ENCODE data around the gene KCNJ16. TPM values are rescaled to one million over a fixed set of nuclear protein-coding genes. Genes with fewer than 3 reads are reported as not detected.

Gene KCNJ16
- total RNA-seq, 1 donor from 2014 or later: 6.9 TPM

GRCh38 chr17:70067134-70067533 lies 7.9 kb upstream of the KCNJ16 start:
- DNase-seq (ENCODE audit: low spot score in 2 of 2) (no peak), FAIRE-seq (no peak)

GRCh38 chr17:70070305-70071027 lies 4.6 kb upstream of the KCNJ16 start:
- FAIRE-seq (no peak), DNase-seq (ENCODE audit: low spot score in 2 of 2) (no peak)

- FAIRE-seq (no peak), DNase-seq (ENCODE audit: low spot score in 2 of 2) (no peak)
Observed at GRCh38 chr17:70071127-70071526, 3.9 kb upstream of the KCNJ16 start.

GRCh38 chr17:70071620-70072019 lies 3.4 kb upstream of the KCNJ16 start:
- FAIRE-seq: no peak
- no peak for DNase-seq (ENCODE audit: low spot score in 2 of 2)

GRCh38 chr17:70072546-70073309 lies 2.3 kb upstream of the KCNJ16 start:
- DNase-seq (ENCODE audit: low spot score in 2 of 2): no peak
- FAIRE-seq: no peak

- FAIRE-seq (no peak), DNase-seq (ENCODE audit: low spot score in 2 of 2) (no peak)
Observed at GRCh38 chr17:70073310-70073709, 1.7 kb upstream of the KCNJ16 start.

GRCh38 chr17:70073799-70074198 lies 1.2 kb upstream of the KCNJ16 start:
- FAIRE-seq: no peak
- DNase-seq (ENCODE audit: low spot score in 2 of 2): no peak

GRCh38 chr17:70074236-70074830 lies 692 bp upstream of the KCNJ16 start:
- FAIRE-seq (no peak), DNase-seq (ENCODE audit: low spot score in 2 of 2) (no peak)

GRCh38 chr17:70076189-70076588 lies 1.2 kb downstream of the KCNJ16 start:
- DNase-seq (ENCODE audit: low spot score in 2 of 2): no peak
- FAIRE-seq: no peak

GRCh38 chr17:70076831-70077230 lies 1.8 kb downstream of the KCNJ16 start:
- no peak for FAIRE-seq

GRCh38 chr17:70078549-70078948 lies 3.5 kb downstream of the KCNJ16 start:
- DNase-seq (ENCODE audit: low spot score in 2 of 2): no peak
- no peak for FAIRE-seq

More at GRCh38 chr17:70076831-70077230, 1.8 kb downstream of the KCNJ16 start:
- no peak for DNase-seq (ENCODE audit: low spot score in 2 of 2)

- no peak for FAIRE-seq
- DNase-seq (ENCODE audit: low spot score in 2 of 2): no peak
Observed at GRCh38 chr17:70078994-70079531, 4.0 kb downstream of the KCNJ16 start.

GRCh38 chr17:70080541-70081347 lies 5.7 kb downstream of the KCNJ16 start:
- FAIRE-seq (no peak), DNase-seq (ENCODE audit: low spot score in 2 of 2) (no peak)

- DNase-seq (ENCODE audit: low spot score in 2 of 2): no peak
- FAIRE-seq: no peak
Observed at GRCh38 chr17:70081885-70082284, 6.9 kb downstream of the KCNJ16 start.

- DNase-seq (ENCODE audit: low spot score in 2 of 2): no peak
- no peak for FAIRE-seq
Observed at GRCh38 chr17:70084476-70084875, 9.5 kb downstream of the KCNJ16 start.

- DNase-seq (ENCODE audit: low spot score in 2 of 2) (no peak), FAIRE-seq (no peak)
Observed at GRCh38 chr17:70086516-70086915, 11.5 kb downstream of the KCNJ16 start.

- FAIRE-seq (no peak), DNase-seq (ENCODE audit: low spot score in 2 of 2) (no peak)
Observed at GRCh38 chr17:70089513-70090148, 14.6 kb downstream of the KCNJ16 start.

GRCh38 chr17:70091005-70091568 lies 16.1 kb downstream of the KCNJ16 start:
- FAIRE-seq: no peak
- no peak for DNase-seq (ENCODE audit: low spot score in 2 of 2)

- no peak for FAIRE-seq
- no peak for DNase-seq (ENCODE audit: low spot score in 2 of 2)
Observed at GRCh38 chr17:70091696-70092095, 16.7 kb downstream of the KCNJ16 start.

- no peak for FAIRE-seq
- no peak for DNase-seq (ENCODE audit: low spot score in 2 of 2)
Observed at GRCh38 chr17:70093163-70093562, 18.1 kb downstream of the KCNJ16 start.

All from frontal cortex (tissue), 4 donors.